Stimulated activated CD8-positive, alpha-beta memory T cell treated with anti-CD3 and anti-CD28 coated beads, Interleukin-15, amount 100 ng/mL, for 1 hour (primary cell): ENCODE data around the gene SYTL3.
"Not testable (repeated sequence)": the region's sequence is repeated elsewhere in the genome, so short reads cannot be mapped to it uniquely, and the experiment has no call there.

Experiments
- DNase-seq: peaks from one replicate; pipeline ENCODE4 v3.0.0-alpha.2; 2020; ENCODE audit warnings: low read depth

SYTL3 gene

GRCh38 chr6:158688860-158689259, 39.0 kb downstream of the SYTL3 start:
- DNase-seq: no peak

- DNase-seq: no peak
Observed at GRCh38 chr6:158694913-158695312, 45.1 kb downstream of the SYTL3 start.

GRCh38 chr6:158697811-158698210, 48.0 kb downstream of the SYTL3 start:
- no peak for DNase-seq

GRCh38 chr6:158698931-158699330, 49.1 kb downstream of the SYTL3 start:
- no peak for DNase-seq

GRCh38 chr6:158701268-158701667, 51.4 kb downstream of the SYTL3 start:
- DNase-seq: not testable (repeated sequence)

- DNase-seq: no peak
Observed at GRCh38 chr6:158703111-158703836, 53.4 kb downstream of the SYTL3 start.

GRCh38 chr6:158703837-158704822, 54.3 kb downstream of the SYTL3 start:
- DNase-seq: peak; percentile 50

GRCh38 chr6:158705386-158706126, 55.7 kb downstream of the SYTL3 start:
- no peak for DNase-seq

- no peak for DNase-seq
Observed at GRCh38 chr6:158706369-158706982, 56.6 kb downstream of the SYTL3 start.

- DNase-seq: no peak
Observed at GRCh38 chr6:158707120-158707820, 57.4 kb downstream of the SYTL3 start.

- no peak for DNase-seq
Observed at GRCh38 chr6:158707821-158708195, 58.0 kb downstream of the SYTL3 start.

- no peak for DNase-seq
Observed at GRCh38 chr6:158708239-158708638, 58.4 kb downstream of the SYTL3 start.

- DNase-seq: no peak
Observed at GRCh38 chr6:158709809-158710208, 60.0 kb downstream of the SYTL3 start.

GRCh38 chr6:158711264-158711663, 61.4 kb downstream of the SYTL3 start:
- DNase-seq: no peak

GRCh38 chr6:158713469-158713868, 63.6 kb downstream of the SYTL3 start:
- no peak for DNase-seq

- no peak for DNase-seq
Observed at GRCh38 chr6:158714706-158715105, 64.9 kb downstream of the SYTL3 start.

GRCh38 chr6:158715330-158716311, 65.8 kb downstream of the SYTL3 start:
- DNase-seq: no peak

GRCh38 chr6:158717341-158718330, 67.8 kb downstream of the SYTL3 start:
- no peak for DNase-seq
